CD4-positive, alpha-beta T cell treated with Interleukin-15 for 1 hour (primary cell): ENCODE data around the gene PHPT1.

Source experiments
- DNase-seq: peaks from one replicate; pipeline ENCODE4 v3.0.0-alpha.2; 2020

Gene PHPT1

DNA sequence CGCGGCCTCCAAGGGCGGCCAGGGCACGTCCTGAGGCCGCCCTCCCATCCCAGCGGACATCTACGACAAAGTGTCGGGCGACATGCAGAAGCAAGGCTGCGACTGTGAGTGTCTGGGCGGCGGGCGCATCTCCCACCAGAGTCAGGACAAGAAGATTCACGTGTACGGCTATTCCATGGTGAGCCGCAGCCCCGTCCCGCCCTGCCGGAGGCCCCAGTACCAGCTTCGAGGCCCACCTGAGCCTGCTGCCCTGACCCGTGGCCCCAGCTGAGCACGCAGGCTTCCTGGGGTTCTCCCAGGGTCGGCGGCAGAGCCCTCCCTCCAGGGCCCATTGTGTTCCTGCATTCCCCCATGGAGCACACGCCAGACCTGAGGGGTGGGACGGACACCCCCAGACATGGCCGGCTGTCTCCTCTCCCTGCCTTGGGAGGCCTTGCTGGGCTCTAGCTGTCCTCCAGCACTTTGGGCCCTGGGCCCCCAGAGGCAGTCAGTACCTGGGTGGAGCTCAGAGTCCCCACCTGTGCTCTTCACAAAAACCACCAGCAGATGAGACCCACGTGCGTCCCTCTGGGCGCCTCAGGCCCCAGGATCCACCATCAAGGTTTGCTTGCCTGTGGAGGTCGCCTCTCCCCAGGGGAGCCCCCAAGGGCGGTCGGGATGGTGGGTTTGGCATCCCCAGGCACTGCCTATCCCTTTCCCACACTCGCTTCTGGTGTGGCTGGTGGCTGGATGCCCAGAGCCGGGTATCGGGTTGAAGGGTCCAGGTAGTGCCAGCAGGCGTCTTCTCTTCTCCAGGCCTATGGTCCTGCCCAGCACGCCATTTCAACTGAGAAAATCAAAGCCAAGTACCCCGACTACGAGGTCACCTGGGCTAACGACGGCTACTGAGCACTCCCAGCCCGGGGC is 1.0 kb downstream of the PHPT1 start:
- no peak for DNase-seq

- DNase-seq = no peak
Measured at GRCh38 chr9:136850866-136851775, 1.9 kb downstream of the PHPT1 start.

GRCh38 chr9:136851941-136852663 is 2.9 kb downstream of the PHPT1 start, which contains the start of gene MAMDC4:
Gene MAMDC4, plus strand, starts transcription at chr9:136852346. Its CDS starts 71 bp downstream, at chr9:136852417.
- no peak for DNase-seq

- no peak for DNase-seq
Measured at GRCh38 chr9:136852664-136853595, 3.7 kb downstream of the PHPT1 start.

DNA sequence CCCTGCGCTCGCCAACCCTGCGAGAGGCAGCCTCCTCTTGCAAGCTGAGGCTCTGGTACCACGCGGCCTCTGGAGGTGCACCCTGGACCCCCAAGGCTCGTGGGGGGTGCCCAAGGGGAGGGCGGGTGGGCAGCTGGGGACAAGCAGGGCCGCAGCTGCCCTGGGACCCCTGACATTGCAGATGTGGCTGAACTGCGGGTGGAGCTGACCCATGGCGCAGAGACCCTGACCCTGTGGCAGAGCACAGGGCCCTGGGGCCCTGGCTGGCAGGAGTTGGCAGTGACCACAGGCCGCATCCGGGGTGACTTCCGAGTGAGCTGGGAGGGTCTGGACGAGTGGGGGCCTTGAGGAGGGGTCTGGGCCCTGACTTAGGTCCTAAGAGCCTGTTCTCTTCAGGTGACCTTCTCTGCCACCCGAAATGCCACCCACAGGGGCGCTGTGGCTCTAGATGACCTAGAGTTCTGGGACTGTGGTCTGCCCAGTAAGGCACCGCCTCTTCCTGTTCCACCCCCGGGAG is 4.4 kb downstream of the PHPT1 start:
- no peak for DNase-seq

GRCh38 chr9:136854113-136854841 is 5.1 kb downstream of the PHPT1 start:
- DNase-seq = no peak

DNA sequence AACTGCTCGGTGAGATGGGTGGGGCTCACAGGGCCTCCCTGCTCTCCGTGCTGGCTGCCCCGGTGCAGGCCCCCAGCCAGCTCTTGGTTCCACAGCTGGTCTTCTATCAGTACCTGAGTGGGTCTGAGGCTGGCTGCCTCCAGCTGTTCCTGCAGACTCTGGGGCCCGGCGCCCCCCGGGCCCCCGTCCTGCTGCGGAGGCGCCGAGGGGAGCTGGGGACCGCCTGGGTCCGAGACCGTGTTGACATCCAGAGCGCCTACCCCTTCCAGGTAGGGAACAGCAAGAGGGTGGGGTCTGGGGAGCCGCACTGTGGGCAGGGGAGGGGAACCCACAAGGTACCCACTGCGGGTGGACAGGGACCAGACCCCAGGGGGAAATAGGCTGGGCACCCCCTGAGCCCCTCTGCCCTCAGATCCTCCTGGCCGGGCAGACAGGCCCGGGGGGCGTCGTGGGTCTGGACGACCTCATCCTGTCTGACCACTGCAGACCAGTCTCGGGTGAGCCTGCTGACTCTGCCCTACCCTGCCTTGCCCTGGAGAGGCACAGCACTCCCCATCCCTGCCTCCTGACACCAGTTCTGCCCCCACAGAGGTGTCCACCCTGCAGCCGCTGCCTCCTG is 5.7 kb downstream of the PHPT1 start:
- no peak for DNase-seq

DNA sequence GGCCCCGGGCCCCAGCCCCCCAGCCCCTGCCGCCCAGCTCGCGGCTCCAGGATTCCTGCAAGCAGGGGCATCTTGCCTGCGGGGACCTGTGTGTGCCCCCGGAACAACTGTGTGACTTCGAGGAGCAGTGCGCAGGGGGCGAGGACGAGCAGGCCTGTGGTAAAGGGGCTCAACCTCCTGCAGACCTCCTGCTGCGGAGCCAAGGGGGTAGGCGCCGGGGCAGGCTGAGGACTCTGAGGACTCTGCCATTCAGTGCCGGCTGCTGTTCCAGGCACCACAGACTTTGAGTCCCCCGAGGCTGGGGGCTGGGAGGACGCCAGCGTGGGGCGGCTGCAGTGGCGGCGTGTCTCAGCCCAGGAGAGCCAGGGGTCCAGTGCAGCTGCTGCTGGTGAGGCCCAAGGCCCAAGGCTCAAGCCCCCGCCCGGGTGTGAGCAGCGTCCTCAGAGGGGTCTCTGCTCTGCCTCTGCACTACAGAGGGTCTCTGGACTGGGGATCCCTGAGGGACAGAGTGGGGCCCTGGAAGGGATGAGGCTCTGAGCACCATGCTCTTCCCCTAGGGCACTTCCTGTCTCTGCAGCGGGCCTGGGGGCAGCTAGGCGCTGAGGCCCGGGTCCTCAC is 6.4 kb downstream of the PHPT1 start:
- DNase-seq = no peak

GRCh38 chr9:136856079-136856476 is 6.9 kb downstream of the PHPT1 start:
- DNase-seq = no peak

DNA sequence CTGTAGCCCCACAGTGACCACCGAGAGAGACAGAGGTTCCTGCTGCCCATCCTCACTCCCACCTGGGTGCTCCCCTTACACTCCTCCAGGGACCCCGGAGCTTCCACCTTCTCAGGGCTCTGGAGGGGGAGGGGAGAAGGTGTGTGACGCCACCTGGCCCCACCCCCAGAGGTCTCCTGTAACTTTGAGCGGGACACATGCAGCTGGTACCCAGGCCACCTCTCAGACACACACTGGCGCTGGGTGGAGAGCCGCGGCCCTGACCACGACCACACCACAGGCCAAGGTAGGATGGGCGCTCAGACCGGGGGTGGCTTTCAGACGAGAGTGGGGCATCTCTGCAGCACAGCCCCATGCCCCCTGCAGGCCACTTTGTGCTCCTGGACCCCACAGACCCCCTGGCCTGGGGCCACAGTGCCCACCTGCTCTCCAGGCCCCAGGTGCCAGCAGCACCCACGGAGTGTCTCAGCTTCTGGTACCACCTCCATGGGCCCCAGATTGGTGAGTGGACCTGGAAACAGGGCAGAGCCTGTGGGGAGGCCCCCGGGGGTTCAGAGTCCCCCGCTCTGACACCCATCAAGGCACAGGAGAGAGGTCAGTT is 7.4 kb downstream of the PHPT1 start:
- DNase-seq = no peak

- DNase-seq = no peak
Measured at GRCh38 chr9:136857166-136857565, 8.0 kb downstream of the PHPT1 start.

DNA sequence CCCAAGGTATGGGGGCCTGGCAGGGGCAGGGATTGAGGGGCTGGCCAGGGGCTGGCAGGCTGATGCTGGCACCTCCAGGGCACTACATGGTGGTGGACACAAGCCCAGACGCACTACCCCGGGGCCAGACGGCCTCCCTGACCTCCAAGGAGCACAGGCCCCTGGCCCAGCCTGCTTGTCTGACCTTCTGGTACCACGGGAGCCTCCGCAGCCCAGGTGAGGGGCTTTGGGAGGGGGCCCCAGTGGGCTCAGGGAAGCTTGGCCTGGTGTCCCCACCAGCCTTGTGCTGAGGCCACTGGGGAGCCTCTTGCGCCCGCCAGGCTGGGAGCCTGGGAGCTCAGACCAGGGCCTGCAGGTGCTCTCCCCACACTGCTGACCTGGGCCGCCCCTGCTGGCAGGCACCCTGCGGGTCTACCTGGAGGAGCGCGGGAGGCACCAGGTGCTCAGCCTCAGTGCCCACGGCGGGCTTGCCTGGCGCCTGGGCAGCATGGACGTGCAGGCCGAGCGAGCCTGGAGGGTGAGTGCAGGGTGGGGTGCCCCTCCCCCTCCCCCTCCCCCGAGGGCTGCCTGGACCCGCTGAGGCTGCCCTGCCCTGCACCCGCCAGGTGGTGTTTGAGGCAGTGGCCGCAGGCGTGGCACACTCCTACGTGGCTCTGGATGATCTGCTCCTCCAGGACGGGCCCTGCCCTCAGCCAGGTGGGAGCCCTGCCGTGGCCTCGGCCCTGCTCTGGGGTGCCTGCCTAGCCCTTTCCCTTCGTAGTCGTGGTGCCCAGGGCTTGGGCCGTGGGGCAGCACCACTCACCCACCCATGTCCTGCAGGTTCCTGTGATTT is 8.6 kb downstream of the PHPT1 start:
- DNase-seq = no peak

DNA sequence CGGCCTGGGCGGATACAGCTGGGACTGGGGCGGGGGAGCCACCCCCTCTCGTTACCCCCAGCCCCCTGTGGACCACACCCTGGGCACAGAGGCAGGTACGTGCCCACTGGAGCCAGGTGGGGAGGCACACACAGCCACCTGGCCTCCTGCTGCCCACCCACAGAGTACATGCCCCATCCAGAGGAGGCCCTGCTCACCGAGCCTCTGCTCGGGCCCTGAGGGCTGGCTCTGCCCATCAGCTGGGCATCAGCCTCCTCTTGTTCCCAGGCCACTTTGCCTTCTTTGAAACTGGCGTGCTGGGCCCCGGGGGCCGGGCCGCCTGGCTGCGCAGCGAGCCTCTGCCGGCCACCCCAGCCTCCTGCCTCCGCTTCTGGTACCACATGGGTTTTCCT is 9.2 kb downstream of the PHPT1 start:
- DNase-seq = no peak

- peak; percentile 10 for DNase-seq
Measured at GRCh38 chr9:136858844-136859757, 9.9 kb downstream of the PHPT1 start.

DNA sequence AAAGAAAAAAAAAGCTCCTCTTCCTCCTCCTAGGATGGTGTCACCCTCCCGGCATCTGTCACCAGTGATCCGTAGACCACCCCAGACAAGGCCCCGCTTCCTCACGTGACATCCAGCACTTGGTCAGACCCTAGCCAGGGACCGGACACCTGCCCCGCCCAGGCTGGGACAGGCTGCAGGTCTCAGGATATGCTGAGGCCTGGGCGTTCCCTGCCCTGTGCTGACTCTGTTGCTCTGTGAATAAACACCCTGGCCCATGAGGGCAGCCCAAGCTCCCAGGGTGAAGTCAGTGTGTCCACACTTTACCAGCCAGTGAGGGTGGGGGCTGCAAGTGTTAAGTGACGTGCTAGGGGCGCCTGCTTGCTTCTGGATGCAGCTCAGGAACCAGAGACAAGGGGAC is 11.3 kb downstream of the PHPT1 start:
- no peak for DNase-seq

DNA sequence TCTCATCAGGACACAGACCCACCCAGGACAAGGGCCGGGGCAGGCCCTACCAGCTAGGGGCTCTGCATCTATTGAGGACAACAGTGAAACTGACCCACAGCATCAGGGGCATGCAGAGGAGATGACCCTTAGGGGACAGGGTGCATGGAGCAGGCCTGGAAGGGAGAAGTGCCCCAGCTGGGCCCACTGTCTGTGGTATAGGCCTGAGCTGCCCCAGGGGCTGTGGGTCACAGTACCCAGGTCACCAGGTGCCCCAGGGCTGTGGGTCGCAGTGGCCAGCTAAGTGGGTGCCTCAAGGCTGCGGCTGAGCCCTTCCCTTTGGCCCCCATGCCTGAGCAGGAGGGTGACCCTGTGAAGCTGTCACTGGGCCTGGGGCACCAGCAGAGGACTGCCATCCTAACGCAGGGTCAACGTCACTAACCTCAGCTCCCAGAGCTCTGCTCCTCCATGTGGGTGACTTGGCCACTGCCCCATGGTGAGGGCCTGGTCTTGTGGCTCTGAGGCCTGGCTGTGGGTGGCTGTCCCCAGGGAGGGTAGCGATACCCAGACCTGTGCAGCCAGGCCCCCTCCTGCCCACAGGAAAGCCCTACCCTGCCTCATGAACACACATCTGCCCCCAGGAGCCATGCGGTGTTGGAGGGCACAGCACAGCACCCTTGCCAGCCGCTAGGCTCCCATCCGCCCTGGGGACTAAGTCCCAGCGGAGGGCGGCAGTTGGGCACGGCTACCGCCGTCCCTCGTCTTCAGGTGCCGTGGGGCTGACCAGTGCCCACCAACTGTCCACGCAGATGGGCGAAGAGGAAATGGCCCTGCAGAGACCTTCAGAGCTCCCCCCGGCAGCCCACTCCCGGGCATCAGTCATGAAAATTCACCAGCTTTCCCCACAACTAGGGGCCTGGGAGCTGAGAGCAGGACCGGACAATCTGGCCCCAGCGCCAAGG is 12.0 kb downstream of the PHPT1 start:
- no peak for DNase-seq
